Measurements from ENCODE around the gene IRF2BP2. TPM values are rescaled to one million over a fixed set of nuclear protein-coding genes. Genes with fewer than 3 reads are reported as not detected.
"Not testable (repeated sequence)": the region's sequence is repeated elsewhere in the genome, so short reads cannot be mapped to it uniquely, and the experiment has no call there.

The IRF2BP2 gene
- total RNA-seq, 1 experiment from 2014 or later = 52.8 TPM

DNA sequence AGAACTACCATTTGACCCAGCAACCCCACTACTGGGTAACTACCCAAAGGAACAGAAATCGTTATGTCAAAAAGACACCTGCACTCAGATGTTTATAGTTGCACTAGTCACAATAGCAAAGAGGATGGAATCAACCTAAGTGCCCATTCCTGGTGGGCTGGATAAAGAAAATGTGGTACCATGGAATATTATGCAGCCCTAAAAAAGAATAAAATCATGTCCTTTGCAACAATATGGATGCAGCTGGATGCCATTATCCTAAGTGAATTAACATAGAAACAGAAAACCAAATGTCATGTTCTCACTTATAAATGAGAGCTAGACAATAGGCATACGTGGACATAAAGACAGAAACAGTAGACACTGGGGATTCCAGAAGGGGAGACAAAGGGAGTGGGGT is 32.5 kb upstream of the IRF2BP2 start:
- Histone ChIP-seq H3K27me3 (no peaks in the 10 kb centered on the region), H3K4me3 (no peak overlapping the region), H3K36me3 (no peaks in the 10 kb centered on the region), H3K9me3 (peaks cover 9% of the 10 kb centered on the region)
- no peak for DNase-seq

DNA sequence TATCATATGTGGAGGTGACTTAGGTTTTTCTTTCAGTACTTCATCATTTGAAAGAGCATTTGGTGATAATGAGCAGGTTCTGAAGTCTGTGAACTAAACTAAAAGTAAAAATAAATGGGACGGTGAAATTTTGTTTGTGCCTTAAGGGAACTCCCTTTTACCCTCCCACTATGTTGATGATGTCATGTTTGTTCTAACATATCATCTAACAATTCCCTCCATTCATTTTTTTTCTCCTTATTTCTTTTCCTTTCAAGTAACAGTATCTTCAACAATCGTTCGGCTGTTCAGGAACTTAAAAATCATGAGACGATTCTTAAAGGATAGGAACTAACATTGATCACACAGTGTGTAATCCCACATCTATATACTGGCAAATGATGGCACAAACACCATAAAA is 30.0 kb upstream of the IRF2BP2 start:
- H3K36me3 ChIP-seq = no peaks in the 10 kb centered on the region
- H3K27me3 ChIP-seq = no peaks in the 10 kb centered on the region
- no peak overlapping the region for H3K4me3 ChIP-seq
- no peak for DNase-seq
- peaks cover 4% of the 10 kb centered on the region; the same call in 1 of the 2 replicates for H3K9me3 ChIP-seq

- Histone ChIP-seq H3K9me3 (peaks cover 2% of the 10 kb centered on the region; the same call in 1 of the 2 replicates), H3K27me3 (no peaks in the 10 kb centered on the region), H3K4me3 (no peak overlapping the region), H3K36me3 (no peaks in the 10 kb centered on the region)
- DNase-seq = peak; percentile 70
Observed at GRCh38 chr1:234638832-234639799, 29.1 kb upstream of the IRF2BP2 start.

GRCh38 chr1:234634922-234635321 is 24.9 kb upstream of the IRF2BP2 start:
- not testable (repeated sequence) for H3K9me3 ChIP-seq, H3K4me3 ChIP-seq, H3K36me3 ChIP-seq, H3K27me3 ChIP-seq, DNase-seq

DNA sequence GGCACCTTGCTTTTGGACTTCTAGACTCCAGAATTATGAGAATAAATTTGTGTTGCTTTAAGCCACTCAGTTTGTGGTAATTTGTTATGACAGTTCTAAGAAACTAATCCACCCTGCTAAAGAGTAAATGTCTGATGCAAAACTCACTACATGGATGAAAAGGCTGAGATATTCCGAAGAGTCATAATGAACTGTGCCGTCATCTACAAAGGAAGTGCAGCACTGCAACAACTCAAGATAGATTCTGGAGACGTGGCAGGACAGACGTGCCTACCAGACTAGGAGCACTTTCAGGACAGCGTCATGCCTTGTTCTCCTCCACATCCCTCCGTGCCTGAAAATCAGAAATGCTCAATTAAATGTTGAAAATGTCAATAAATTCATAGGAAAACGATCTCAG is 24.4 kb upstream of the IRF2BP2 start:
- Histone ChIP-seq H3K4me3 (no peak overlapping the region), H3K9me3 (no peaks in the 10 kb centered on the region), H3K36me3 (no peaks in the 10 kb centered on the region), H3K27me3 (no peaks in the 10 kb centered on the region)
- DNase-seq = no peak

- Histone ChIP-seq H3K4me3 (no peak overlapping the region), H3K9me3 (no peaks in the 10 kb centered on the region), H3K27me3 (no peaks in the 10 kb centered on the region), H3K36me3 (no peaks in the 10 kb centered on the region)
- DNase-seq = no peak
Observed at GRCh38 chr1:234633246-234634003, 23.4 kb upstream of the IRF2BP2 start.

- no peaks in the 10 kb centered on the region for H3K27me3 ChIP-seq
- no peak overlapping the region for H3K4me3 ChIP-seq
- DNase-seq = no peak
- H3K36me3 ChIP-seq = no peaks in the 10 kb centered on the region
- H3K9me3 ChIP-seq = no peaks in the 10 kb centered on the region
Observed at GRCh38 chr1:234632225-234632624, 22.2 kb upstream of the IRF2BP2 start.

GRCh38 chr1:234631721-234632125 is 21.7 kb upstream of the IRF2BP2 start:
- Histone ChIP-seq H3K4me3 (no peak overlapping the region), H3K36me3 (no peaks in the 10 kb centered on the region), H3K27me3 (no peaks in the 10 kb centered on the region), H3K9me3 (no peaks in the 10 kb centered on the region)
- DNase-seq = peak; percentile 87

GRCh38 chr1:234629026-234629425 is 19.0 kb upstream of the IRF2BP2 start:
- no peak for DNase-seq
- Histone ChIP-seq H3K9me3 (no peaks in the 10 kb centered on the region), H3K27me3 (no peaks in the 10 kb centered on the region), H3K36me3 (no peaks in the 10 kb centered on the region), H3K4me3 (no peak overlapping the region)

GRCh38 chr1:234628089-234628488 is 18.1 kb upstream of the IRF2BP2 start:
- Histone ChIP-seq H3K36me3 (no peaks in the 10 kb centered on the region), H3K9me3 (no peaks in the 10 kb centered on the region), H3K27me3 (no peaks in the 10 kb centered on the region), H3K4me3 (no peak overlapping the region)
- DNase-seq = peak; percentile 97

- H3K4me3 ChIP-seq = no peak overlapping the region
- H3K9me3 ChIP-seq = no peaks in the 10 kb centered on the region
- no peak for DNase-seq
- no peaks in the 10 kb centered on the region for H3K27me3 ChIP-seq
- H3K36me3 ChIP-seq = no peaks in the 10 kb centered on the region
Observed at GRCh38 chr1:234627009-234627950, 17.3 kb upstream of the IRF2BP2 start.

GRCh38 chr1:234626391-234626790 is 16.4 kb upstream of the IRF2BP2 start:
- Histone ChIP-seq H3K36me3 (no peaks in the 10 kb centered on the region), H3K9me3 (no peaks in the 10 kb centered on the region), H3K27me3 (no peaks in the 10 kb centered on the region), H3K4me3 (no peak overlapping the region)
- no peak for DNase-seq

DNA sequence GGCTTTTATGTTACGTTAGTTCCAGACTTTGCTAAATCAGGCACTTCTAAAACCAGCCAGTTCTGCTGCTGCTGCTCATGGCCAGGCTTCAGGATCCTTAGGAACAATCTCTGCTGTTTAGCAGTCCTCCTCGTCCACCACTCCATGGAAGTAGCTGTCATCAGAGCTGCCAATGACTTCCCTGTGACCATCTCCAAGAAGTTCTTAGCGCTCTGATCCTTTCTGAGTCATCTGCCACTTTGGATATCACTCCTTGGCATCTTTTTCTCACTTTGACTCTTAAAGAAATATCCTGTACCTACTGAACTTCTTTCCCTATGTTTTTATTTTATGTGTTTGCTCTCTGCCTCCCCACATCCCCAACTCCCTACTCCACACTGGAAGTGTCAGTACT is 14.7 kb upstream of the IRF2BP2 start:
- no peaks in the 10 kb centered on the region for H3K36me3 ChIP-seq
- peak; percentile 48 for DNase-seq
- no peak overlapping the region for H3K4me3 ChIP-seq

GRCh38 chr1:234621657-234622335 is 11.8 kb upstream of the IRF2BP2 start:
- H3K27me3 ChIP-seq = no peaks in the 10 kb centered on the region
- H3K9me3 ChIP-seq = no peaks in the 10 kb centered on the region
- DNase-seq = peak; percentile 73
- H3K36me3 ChIP-seq = no peaks in the 10 kb centered on the region
- H3K4me3 ChIP-seq = no peak overlapping the region

More for the DNA sequence above, 14.7 kb upstream of the IRF2BP2 start:
- Histone ChIP-seq H3K27me3 (no peaks in the 10 kb centered on the region), H3K9me3 (no peaks in the 10 kb centered on the region)

- no peak overlapping the region for H3K4me3 ChIP-seq
- DNase-seq = no peak
- H3K9me3 ChIP-seq = no peaks in the 10 kb centered on the region
- no peaks in the 10 kb centered on the region for H3K36me3 ChIP-seq
- no peaks in the 10 kb centered on the region for H3K27me3 ChIP-seq
Observed at GRCh38 chr1:234621127-234621468, 11.1 kb upstream of the IRF2BP2 start.

Measured in MG63 (cell line).